IMR-90 (cell line): ENCODE results near the gene TRMT6. TPM values are rescaled to one million over a fixed set of nuclear protein-coding genes. Genes with fewer than 3 reads are reported as not detected.

Source experiments
- ATAC-seq: fragments of 200-7000 bp; cut with Tn5 transposase; 2 replicates; pipeline ENCODE4 v1.9.1; 2020; ENCODE audit warnings: low read depth, mild to moderate bottlenecking, moderate library complexity
- BruUV-seq: library from RNA; stranded (reverse); fragments of 400-500 nt; replicated peaks from 2 replicates; lab custom pipeline; 2021; lab: Mats Ljungman, UMichigan
- CTCF ChIA-PET: fragments of 300-600 bp; formaldehyde crosslinking; extraction: SDS; loops from one replicate; lab custom pipeline; 2021; ENCODE audit warnings: antibody characterized with exemption; lab: Yijun Ruan, JAX
- POLR2A ChIA-PET: fragments of 300-600 bp; sonication (Branson Sonifier 250); formaldehyde crosslinking; loops from one replicate; lab custom pipeline; 2022; ENCODE audit warnings: antibody characterized with exemption; ENCODE audit not compliant: unreplicated experiment; lab: Charles Lee
- DNase-seq: peaks from one replicate; pipeline ENCODE4 v3.0.0; 2013
- H2AFZ ChIP-seq: replicated peaks from 2 replicates; pipeline ENCODE3; 2013; ENCODE audit warnings: low read length, mild to moderate bottlenecking; ENCODE audit not compliant: poor library complexity
- H2AK5ac ChIP-seq: 2 replicates; pipeline ENCODE4 v1.6.1; 2013; ENCODE audit warnings: low read depth, low read length, inconsistent platforms
- H2AK9ac ChIP-seq: replicated peaks from 2 replicates; pipeline ENCODE3; 2013; ENCODE audit warnings: mild to moderate bottlenecking, low read depth, low read length, moderate library complexity; ENCODE audit not compliant: poor library complexity
- H2BK120ac ChIP-seq: 2 replicates; pipeline ENCODE4 v1.6.1; 2013; ENCODE audit warnings: low read depth, low read length, inconsistent platforms
- H2BK15ac ChIP-seq: 3 replicates; pipeline ENCODE4 v1.6.1; 2013; ENCODE audit warnings: low read depth, low read length, inconsistent platforms
- H2BK20ac ChIP-seq: 2 replicates; pipeline ENCODE4 v1.6.1; 2013; ENCODE audit warnings: low read depth, mild to moderate bottlenecking, inconsistent platforms, low read length, moderate library complexity
- H2BK5ac ChIP-seq: 2 replicates; pipeline ENCODE4 v1.6.1; 2013; ENCODE audit warnings: mild to moderate bottlenecking, low read depth, low read length, inconsistent platforms; ENCODE audit not compliant: poor library complexity, severe bottlenecking
- H3K14ac ChIP-seq: replicated peaks from 2 replicates; pipeline ENCODE4 v1.6.1; 2013; ENCODE audit warnings: low read depth, low read length, inconsistent platforms
- H3K18ac ChIP-seq: 2 replicates; pipeline ENCODE4 v1.6.1; 2013; ENCODE audit warnings: low read depth, low read length, control low read depth
- H3K23ac ChIP-seq: 2 replicates; pipeline ENCODE4 v1.6.1; 2013; ENCODE audit warnings: low read depth, low read length, inconsistent platforms
- H3K27ac ChIP-seq: 2 replicates; pipeline ENCODE4 v1.5.1; 2013; ENCODE audit warnings: mild to moderate bottlenecking, control low read depth, low read length; ENCODE audit not compliant: insufficient read depth
- H3K27me3 ChIP-seq: 2 replicates; pipeline ENCODE4 v1.6.1; 2013; ENCODE audit warnings: low read length; ENCODE audit not compliant: control insufficient read depth, insufficient read depth
- H3K36me3 ChIP-seq: 2 replicates; pipeline ENCODE4 v1.6.1; 2013; ENCODE audit warnings: low read length, mixed read lengths; ENCODE audit not compliant: control insufficient read depth, insufficient read depth
- H3K4ac ChIP-seq: 2 replicates; pipeline ENCODE4 v1.6.1; 2013; ENCODE audit warnings: low read depth, low read length, inconsistent platforms
- H3K4me1 ChIP-seq: 2 replicates; pipeline ENCODE4 v1.6.1; 2013; ENCODE audit warnings: low read length, mixed read lengths; ENCODE audit not compliant: control insufficient read depth, insufficient read depth
- H3K4me2 ChIP-seq: 2 replicates; pipeline ENCODE4 v1.6.1; 2013; ENCODE audit warnings: low read depth, mild to moderate bottlenecking, control low read depth, low read length, moderate library complexity
- H3K4me3 ChIP-seq: 2 replicates; pipeline ENCODE4 v1.5.1; 2013; ENCODE audit warnings: low read depth, mild to moderate bottlenecking, control low read depth, low read length, moderate library complexity; ENCODE audit not compliant: insufficient read depth
- H3K56ac ChIP-seq: 2 replicates; pipeline ENCODE4 v1.6.1; 2013; ENCODE audit warnings: low read length, inconsistent platforms; ENCODE audit not compliant: insufficient read depth; ENCODE audit errors: extremely low read depth
- H3K79me1 ChIP-seq, 2 experiments: 2 replicates each; pipeline ENCODE4 v1.6.1; 2013; ENCODE audit warnings: low read length in 2 of 2, inconsistent platforms in 1 of 2, low read depth in 1 of 2
- H3K9ac ChIP-seq: 2 replicates; pipeline ENCODE4 v1.6.1; 2013; ENCODE audit warnings: low read depth, low read length, control low read depth
- H3K9me1 ChIP-seq: 2 replicates; pipeline ENCODE4 v1.6.1; 2013; ENCODE audit warnings: low read length, inconsistent platforms; ENCODE audit not compliant: insufficient read depth
- H3K9me3 ChIP-seq: 2 replicates; pipeline ENCODE4 v1.6.1; 2013; ENCODE audit warnings: low read length; ENCODE audit not compliant: control insufficient read depth, insufficient read depth
- H4K20me1 ChIP-seq: 2 replicates; pipeline ENCODE4 v1.6.1; 2013; ENCODE audit warnings: low read length, inconsistent platforms; ENCODE audit not compliant: insufficient read depth
- H4K5ac ChIP-seq: 2 replicates; pipeline ENCODE4 v1.6.1; 2013; ENCODE audit warnings: mild to moderate bottlenecking, low read depth, low read length, control low read depth
- H4K8ac ChIP-seq, 2 experiments: 2 replicates each; pipeline ENCODE4 v1.6.1; 2013; ENCODE audit warnings: low read depth in 2 of 2, low read length in 2 of 2, control low read depth in 1 of 2, inconsistent platforms in 1 of 2
- H4K91ac ChIP-seq: 2 replicates; pipeline ENCODE4 v1.6.1; 2013; ENCODE audit warnings: low read depth, low read length, inconsistent platforms; ENCODE audit not compliant: insufficient read depth
- CHD1 ChIP-seq: IDR thresholded peaks from 2 replicates; pipeline ENCODE4 v1.6.1; 2012; ENCODE audit warnings: low read depth, low read length, improper control_type of control experiment
- CTCF ChIP-seq: conservative IDR thresholded peaks from 2 replicates; pipeline ENCODE4 v1.5.1; 2012; ENCODE audit warnings: mild to moderate bottlenecking, low read depth, low read length, improper control_type of control experiment
- ELK1 ChIP-seq: fragments of 150-350 bp; IDR thresholded peaks from 2 replicates; pipeline ENCODE4 v1.6.1; 2016; ENCODE audit warnings: low read depth, mild to moderate bottlenecking, low read length, moderate library complexity, borderline replicate concordance
- FOS ChIP-seq: fragments of 150-350 bp; IDR thresholded peaks from 2 replicates; pipeline ENCODE4 v1.6.1; 2016; ENCODE audit warnings: low read depth, low read length
- MAFK ChIP-seq: IDR thresholded peaks from 2 replicates; pipeline ENCODE4 v1.6.1; 2012; ENCODE audit warnings: low read depth, low read length, improper control_type of control experiment
- NFE2L2 ChIP-seq: fragments of 150-350 bp; IDR thresholded peaks from 2 replicates; pipeline ENCODE4 v1.6.1; 2016; ENCODE audit warnings: low read depth, mild to moderate bottlenecking, low read length
- POLR2A ChIP-seq: IDR thresholded peaks from 2 replicates; pipeline ENCODE4 v1.6.1; 2012; ENCODE audit warnings: mild to moderate bottlenecking, low read depth, low read length
- USF2 ChIP-seq: fragments of 150-350 bp; IDR thresholded peaks from 2 replicates; pipeline ENCODE4 v1.6.1; 2017; ENCODE audit warnings: mild to moderate bottlenecking, antibody characterized with exemption, low read length, low read depth
- WGBS, 2 experiments: methylation state at CpG; one replicate each; pipeline versions ENCODE4 v1.1.5 to v1.1.7; 2013; ENCODE audit warnings: missing lambda C conversion rate in 2 of 2; ENCODE audit not compliant: insufficient read length in 1 of 2; ENCODE audit errors: extremely low coverage in 2 of 2; 5-methylcytosine and 5-hydroxymethylcytosine counted together
- dilution Hi-C: fragments of 300-500 bp; cut with HindIII; formaldehyde crosslinking; loops from one replicate; pipeline ENCODE4 v1.14.3; 2018; ENCODE audit warnings: low sequenced_read_pairs; ENCODE audit not compliant: unreplicated experiment
- in situ Hi-C: fragments of 300-500 bp; cut with MboI; formaldehyde crosslinking; loops from 3 replicates; pipeline ENCODE4 v1.14.3; 2019; ENCODE audit warnings: low sequenced_read_pairs, inconsistent platforms, mixed read lengths
- intact Hi-C: fragments of 100-400 bp; cut with micrococcal nuclease; formaldehyde crosslinking; loops from 2 replicates; pipeline ENCODE4 v1.10.0; 2022
- polyA plus RNA-seq, 3 experiments: library from polyadenylated mRNA; depleted of rRNA; stranded (reverse); fragments of >200 nt; gene quantifications; 2 replicates each; pipeline ENCODE4 v1.2.3, GENCODE V29; 2012; ENCODE audit warnings: low replicate concordance in 1 of 3
- total RNA-seq: library from RNA; depleted of rRNA; stranded (reverse); fragments of >200 nt; gene quantifications from 2 replicates; pipeline ENCODE4 v1.2.3, GENCODE V29; 2012

Gene TRMT6
- total and polyA plus RNA-seq, 2 of the 4 experiments (the other 2 are of a cell fraction): 7.2 to 8.0 TPM

- no TSS peak for BruUV-seq
- no CpG with 5 or more reads among the region's 3 CpGs for WGBS, 2 experiments
- no peak overlapping the region for H2AK5ac ChIP-seq
Observed at GRCh38 chr20:5932796-5933195, 17.5 kb downstream of the TRMT6 start.

More at GRCh38 chr20:5932796-5933195, 17.5 kb downstream of the TRMT6 start:
- no peak overlapping the region for H3K18ac ChIP-seq
- H4K5ac ChIP-seq: no peak overlapping the region
- no peaks in the 10 kb centered on the region for H3K79me1 ChIP-seq
- no peak overlapping the region for H3K27ac ChIP-seq
- H3K36me3 ChIP-seq: no peaks in the 10 kb centered on the region
- H3K4me1 ChIP-seq: no peaks in the 10 kb centered on the region
- TF ChIP-seq CHD1 (no peak), POLR2A (no peak), NFE2L2 (no peak), ELK1 (no peak), CTCF (no peak), MAFK (no peak), FOS (no peak), USF2 (no peak)
- no peak overlapping the region for H3K14ac ChIP-seq
- no peak overlapping the region for H2BK15ac ChIP-seq
- ATAC-seq: no peak
- H3K27me3 ChIP-seq: peaks cover 15% of the 10 kb centered on the region
- no peak overlapping the region for H2AK9ac ChIP-seq
- dilution Hi-C loops: no loop called here
- H3K4ac ChIP-seq: no peak overlapping the region
- H3K56ac ChIP-seq: no peak overlapping the region
- no peak overlapping the region for H4K8ac ChIP-seq
- H3K9ac ChIP-seq: no peak overlapping the region
- ChIA-PET POLR2A (no interaction called here), CTCF (no interaction called here)
- H3K4me2 ChIP-seq: no peak overlapping the region
- H3K9me1 ChIP-seq: no peaks in the 10 kb centered on the region
- intact Hi-C loops: no loop called here
- H2BK20ac ChIP-seq: no peak overlapping the region
- no peak overlapping the region for H3K23ac ChIP-seq
- no peak overlapping the region for H4K91ac ChIP-seq
- no peak overlapping the region for H3K4me3 ChIP-seq
- H4K20me1 ChIP-seq: no peaks in the 10 kb centered on the region
- H2BK5ac ChIP-seq: no peak overlapping the region
- no peak for DNase-seq
- H3K9me3 ChIP-seq: no peaks in the 10 kb centered on the region
- in situ Hi-C loops: no loop called here
- H2AFZ ChIP-seq: no peak overlapping the region
- no peak overlapping the region for H2BK120ac ChIP-seq
